IMR-90 (cell line): ENCODE data around the gene CAPN8.

Source experiments
- CEBPB ChIP-seq: IDR thresholded peaks from 2 replicates; pipeline ENCODE4 v1.6.1; 2012; ENCODE audit warnings: low read depth, low read length, improper control_type of control experiment
- CHD1 ChIP-seq: IDR thresholded peaks from 2 replicates; pipeline ENCODE4 v1.6.1; 2012; ENCODE audit warnings: low read depth, low read length, improper control_type of control experiment
- CTCF ChIP-seq: conservative IDR thresholded peaks from 2 replicates; pipeline ENCODE4 v1.5.1; 2012; ENCODE audit warnings: mild to moderate bottlenecking, low read depth, low read length, improper control_type of control experiment
- ELK1 ChIP-seq: fragments of 150-350 bp; IDR thresholded peaks from 2 replicates; pipeline ENCODE4 v1.6.1; 2016; ENCODE audit warnings: low read depth, mild to moderate bottlenecking, low read length, moderate library complexity, borderline replicate concordance
- MAZ ChIP-seq: IDR thresholded peaks from 2 replicates; pipeline ENCODE4 v1.6.1; 2012; ENCODE audit warnings: low read depth, mild to moderate bottlenecking, low read length, improper control_type of control experiment, moderate library complexity, borderline replicate concordance
- MXI1 ChIP-seq: IDR thresholded peaks from 2 replicates; pipeline ENCODE4 v1.6.1; 2012; ENCODE audit warnings: low read depth, mild to moderate bottlenecking, low read length, moderate library complexity, borderline replicate concordance
- NFE2L2 ChIP-seq: fragments of 150-350 bp; IDR thresholded peaks from 2 replicates; pipeline ENCODE4 v1.6.1; 2016; ENCODE audit warnings: low read depth, mild to moderate bottlenecking, low read length
- POLR2A ChIP-seq: IDR thresholded peaks from 2 replicates; pipeline ENCODE4 v1.6.1; 2012; ENCODE audit warnings: mild to moderate bottlenecking, low read depth, low read length
- RAD21 ChIP-seq: IDR thresholded peaks from 2 replicates; pipeline ENCODE4 v1.6.1; 2012; ENCODE audit warnings: low read length, improper control_type of control experiment
- RCOR1 ChIP-seq: IDR thresholded peaks from 2 replicates; pipeline ENCODE4 v1.6.1; 2012; ENCODE audit warnings: mild to moderate bottlenecking, low read length, improper control_type of control experiment; ENCODE audit not compliant: insufficient replicate concordance
- RFX5 ChIP-seq: IDR thresholded peaks from 2 replicates; pipeline ENCODE4 v1.8.0; 2012; ENCODE audit warnings: low read depth, mild to moderate bottlenecking, low read length, moderate library complexity
- SMC3 ChIP-seq: fragments of 150-350 bp; IDR thresholded peaks from 2 replicates; pipeline ENCODE4 v1.6.1; 2016; ENCODE audit warnings: low read depth, mild to moderate bottlenecking, antibody characterized with exemption, low read length, moderate library complexity
- USF2 ChIP-seq: fragments of 150-350 bp; IDR thresholded peaks from 2 replicates; pipeline ENCODE4 v1.6.1; 2017; ENCODE audit warnings: mild to moderate bottlenecking, antibody characterized with exemption, low read length, low read depth

GRCh38 chr1:223557130-223557475, 108.4 kb downstream of the CAPN8 start:
- TF ChIP-seq CTCF (no peak), SMC3 (no peak), RAD21 (no peak), USF2 (no peak), CEBPB (no peak), POLR2A (no peak), CHD1 (no peak), RFX5 (no peak), MXI1 (no peak), RCOR1 (no peak), MAZ (no peak), NFE2L2 (no peak), ELK1 (no peak)
